HG03432 (cell line): ENCODE data around the gene PROC.
A peak's percentile ranks its signal among the peaks of the same experiment; 100 is the strongest.
"Not testable (repeated sequence)": the region's sequence is repeated elsewhere in the genome, so short reads cannot be mapped to it uniquely, and the experiment has no call there.

Experiments
- ATAC-seq: cut with Tn5 transposase; IDR thresholded peaks from one replicate; pipeline ENCODE4 v1.9.1; 2021; ENCODE audit warnings: mild to moderate bottlenecking, moderate library complexity; ENCODE audit not compliant: unreplicated experiment

Gene PROC

GRCh38 chr2:127392828-127393578 is 25.2 kb upstream of the PROC start:
- no peak for ATAC-seq

GRCh38 chr2:127394492-127394891 is 23.7 kb upstream of the PROC start:
- ATAC-seq: no peak

GRCh38 chr2:127397568-127398238 is 20.5 kb upstream of the PROC start:
- peak; percentile 18 for ATAC-seq

- ATAC-seq: peak; percentile 94
Measured at GRCh38 chr2:127398239-127398590, 20.0 kb upstream of the PROC start.

- no peak for ATAC-seq
Measured at GRCh38 chr2:127400533-127400896, 17.7 kb upstream of the PROC start.

GRCh38 chr2:127400897-127401756 is 17.1 kb upstream of the PROC start:
- ATAC-seq: no peak

- no peak for ATAC-seq
Measured at GRCh38 chr2:127401757-127402695, 16.2 kb upstream of the PROC start.

GRCh38 chr2:127403460-127403859 is 14.8 kb upstream of the PROC start:
- no peak for ATAC-seq

DNA sequence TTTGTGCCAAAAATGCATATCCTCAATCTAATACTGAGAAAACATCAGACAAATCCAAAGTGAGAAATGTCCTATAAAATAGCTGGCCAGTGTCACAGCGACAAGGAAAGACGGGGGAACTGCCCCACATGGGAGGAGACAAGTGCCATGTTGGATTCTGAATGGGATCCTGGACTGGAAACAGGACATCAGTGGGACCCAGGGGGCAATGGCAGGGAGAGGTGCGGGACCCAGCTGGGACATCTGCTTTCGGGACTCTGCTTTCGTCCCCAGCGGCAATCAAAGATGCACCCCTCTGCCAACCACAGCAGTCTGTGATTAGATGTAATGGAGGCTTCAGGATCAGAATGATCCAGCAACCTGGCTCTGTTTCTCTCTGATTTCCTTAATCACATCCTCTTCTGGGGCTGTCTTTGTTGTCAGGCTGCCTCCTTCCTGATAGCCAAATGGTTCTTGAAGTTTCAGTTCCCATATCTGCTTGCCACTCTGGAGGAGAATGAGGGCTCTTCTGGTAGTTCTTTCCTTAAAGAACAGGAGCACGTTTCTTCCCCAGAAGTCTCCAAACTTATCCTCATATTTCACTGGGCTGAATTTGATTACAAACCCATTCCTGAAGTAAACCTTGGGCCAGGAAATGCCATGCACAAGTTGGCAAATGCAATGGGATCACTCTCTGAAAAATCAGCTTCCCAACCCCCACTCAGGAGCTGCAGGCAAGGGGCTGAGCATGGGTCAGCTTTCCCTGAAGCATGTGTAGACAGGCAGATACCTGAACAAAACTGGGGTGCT is 13.6 kb upstream of the PROC start:
- no peak for ATAC-seq

DNA sequence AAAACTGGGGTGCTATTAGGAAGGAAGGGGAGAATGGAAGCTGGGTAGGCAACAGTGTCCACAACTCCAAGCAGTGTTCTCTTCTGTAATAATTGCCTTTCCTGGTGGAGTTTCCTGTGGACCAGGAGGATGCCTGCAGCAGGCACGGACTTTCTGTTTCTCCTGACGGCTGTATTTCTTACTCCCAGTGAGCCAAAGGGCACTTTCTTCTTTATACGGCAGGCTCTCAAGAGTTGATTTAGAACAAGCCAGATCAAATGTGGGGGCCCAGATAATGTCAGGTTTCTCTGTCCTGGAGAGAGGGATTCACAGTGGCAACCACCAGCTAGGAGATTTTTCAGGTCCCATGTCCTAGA is 13.0 kb upstream of the PROC start:
- no peak for ATAC-seq

DNA sequence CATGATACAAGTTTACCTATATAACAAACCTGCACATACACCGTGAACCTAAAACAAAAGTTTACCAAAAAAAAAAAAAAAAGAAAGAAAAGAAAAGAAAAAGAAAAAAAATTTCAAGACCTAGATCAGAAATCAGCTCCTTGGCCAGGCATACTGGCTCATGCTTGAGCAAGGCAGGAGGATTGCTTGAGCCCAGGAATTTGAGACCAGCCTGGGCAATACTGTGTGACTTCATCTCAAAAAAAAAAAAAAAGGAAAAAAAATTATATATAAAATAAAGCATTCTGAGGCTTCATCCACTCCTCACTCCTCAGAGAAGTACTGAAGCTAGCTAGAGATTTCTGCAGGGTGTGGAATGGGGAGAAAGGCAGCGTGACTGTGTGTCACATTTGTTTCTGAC is 11.8 kb upstream of the PROC start:
- no peak for ATAC-seq

GRCh38 chr2:127407091-127407490 is 11.1 kb upstream of the PROC start:
- ATAC-seq: no peak

DNA sequence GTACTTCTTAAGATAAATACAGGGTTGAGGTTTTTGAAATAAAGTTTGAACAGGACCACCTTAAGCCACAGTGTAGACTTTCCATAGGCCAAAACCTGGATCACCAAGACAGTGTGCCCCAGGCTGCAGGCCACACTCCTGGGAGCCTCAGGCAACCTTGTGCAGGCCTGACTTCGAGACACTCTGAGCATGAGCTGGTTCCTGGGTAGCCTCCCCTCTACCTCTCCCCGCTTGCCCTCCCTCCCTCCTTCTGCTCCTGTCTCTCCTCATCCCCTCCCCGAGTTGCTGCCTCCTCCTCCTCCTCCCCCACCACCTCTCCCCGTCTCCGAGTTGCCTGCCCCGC is 10.6 kb upstream of the PROC start:
- peak; percentile 17 for ATAC-seq

DNA sequence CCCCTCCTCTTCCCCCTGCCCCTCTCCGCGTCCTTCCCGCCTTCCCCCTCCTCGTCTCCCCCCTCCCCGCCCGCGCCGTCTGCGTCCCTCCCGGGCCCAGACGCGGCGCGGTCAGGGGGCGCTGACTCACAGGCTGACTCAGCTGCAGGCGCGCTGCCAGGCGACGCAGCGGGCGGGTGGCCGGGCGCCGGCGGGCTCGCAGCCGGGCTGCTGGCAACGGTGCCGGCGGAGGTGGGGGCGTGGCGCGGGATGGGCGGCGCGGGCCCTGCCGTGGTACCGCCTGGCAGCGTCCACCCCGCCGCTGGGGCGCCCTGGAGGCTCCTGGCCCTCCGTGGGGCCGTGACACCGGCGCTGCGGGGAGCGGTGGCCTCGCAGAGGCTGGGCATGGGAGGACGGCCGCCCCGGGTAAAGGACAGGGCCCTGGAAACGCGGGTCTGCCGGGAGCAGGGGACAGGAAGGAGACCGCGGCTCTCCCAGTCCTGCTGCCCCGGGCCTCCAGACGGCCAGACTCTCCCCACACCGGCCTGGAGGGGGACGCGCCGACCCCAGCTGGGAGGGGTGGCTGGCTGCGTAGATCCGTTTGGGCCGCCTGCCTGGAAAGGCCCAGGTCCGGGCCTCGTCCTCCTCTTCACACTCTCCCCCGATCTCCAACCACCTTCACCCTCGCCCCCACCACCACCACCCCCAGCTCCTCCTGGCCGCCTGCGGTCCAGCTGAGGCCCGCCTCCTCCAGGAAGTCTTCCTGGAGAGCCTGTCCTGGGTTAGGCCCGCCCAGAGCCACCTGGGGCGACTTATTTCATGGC is 10.0 kb upstream of the PROC start:
- peak; percentile 83 for ATAC-seq

- no peak for ATAC-seq
Measured at GRCh38 chr2:127408807-127409099, 9.5 kb upstream of the PROC start.

GRCh38 chr2:127409716-127410115 is 8.5 kb upstream of the PROC start:
- ATAC-seq: not testable (repeated sequence)

DNA sequence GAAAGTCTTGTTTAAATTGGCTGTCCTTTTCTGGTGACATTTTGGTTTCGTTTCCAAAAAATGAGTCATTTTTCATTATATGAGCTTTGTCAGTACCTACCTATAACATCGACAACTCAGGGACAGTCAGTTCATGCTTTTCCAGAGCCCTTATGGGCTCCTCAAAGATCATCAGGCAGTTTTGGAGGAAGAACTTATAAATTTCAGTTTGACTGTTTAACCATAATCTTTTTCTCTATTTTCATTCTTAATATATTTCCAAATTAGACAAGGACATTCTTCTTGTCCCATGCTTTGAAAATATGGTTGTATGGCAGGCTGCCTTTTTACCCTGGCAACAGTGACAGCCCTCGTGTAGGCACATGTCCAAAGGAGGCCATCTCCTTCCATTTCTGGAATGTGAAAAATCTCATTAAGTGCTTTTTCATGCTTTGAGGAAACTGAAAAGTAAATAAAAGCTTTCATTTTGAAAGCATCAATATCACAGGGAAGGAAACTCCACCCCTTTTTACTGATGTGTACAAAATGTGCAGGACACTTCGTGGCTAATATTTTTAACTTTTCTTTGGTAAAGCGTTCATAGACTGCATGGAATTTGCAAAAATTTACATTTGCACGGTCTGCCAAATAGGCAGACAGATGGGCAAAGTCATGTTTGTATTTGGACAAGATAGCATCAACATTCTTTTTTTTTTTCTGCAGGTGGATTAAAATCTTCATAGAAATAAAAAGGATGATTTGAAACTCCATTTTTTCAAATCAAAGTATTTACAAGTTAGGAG is 7.2 kb upstream of the PROC start:
- ATAC-seq: peak; percentile 61

GRCh38 chr2:127411653-127412369 is 6.4 kb upstream of the PROC start:
- ATAC-seq: no peak
